Osteocyte (in vitro differentiated cells): ENCODE measurements around the gene ZBED5. TPM values are rescaled to one million over a fixed set of nuclear protein-coding genes. Genes with fewer than 3 reads are reported as not detected.
"Not testable (repeated sequence)": the region's sequence is repeated elsewhere in the genome, so short reads cannot be mapped to it uniquely, and the experiment has no call there.

Source experiments
- DNase-seq: peaks from one replicate; pipeline ENCODE4 v3.0.0; 2021; ENCODE audit warnings: mixed read lengths; ENCODE audit not compliant: unreplicated experiment; ENCODE audit errors: extremely low spot score
- H3K27ac Mint-ChIP-seq: one replicate; pipeline ENCODE4 v1.8.0; 2021; ENCODE audit warnings: mild to moderate bottlenecking, mixed read lengths; ENCODE audit not compliant: unreplicated experiment
- H3K27me3 Mint-ChIP-seq: one replicate; pipeline ENCODE4 v1.8.0; 2021; ENCODE audit warnings: mixed read lengths; ENCODE audit not compliant: unreplicated experiment
- H3K36me3 Mint-ChIP-seq: one replicate; pipeline ENCODE4 v1.8.0; 2021; ENCODE audit warnings: mixed read lengths; ENCODE audit not compliant: unreplicated experiment
- H3K4me1 Mint-ChIP-seq: one replicate; pipeline ENCODE4 v1.8.0; 2021; ENCODE audit warnings: mixed read lengths; ENCODE audit not compliant: unreplicated experiment
- H3K4me3 Mint-ChIP-seq: one replicate; pipeline ENCODE4 v1.8.0; 2021; ENCODE audit warnings: mild to moderate bottlenecking, moderate library complexity, mixed read lengths; ENCODE audit not compliant: unreplicated experiment
- H3K9me3 Mint-ChIP-seq: one replicate; pipeline ENCODE4 v1.8.0; 2021; ENCODE audit warnings: mixed read lengths; ENCODE audit not compliant: unreplicated experiment
- total RNA-seq: library from RNA; stranded (reverse); gene quantifications from 2 replicates; pipeline ENCODE4 v1.2.1, GENCODE V29; 2021
- TF ChIP-seq, protein P1 (sequence below): fragments of 200-600 bp; sonication (generic); IDR thresholded peaks from 2 replicates; pipeline ENCODE4 v1.5.0; 2021; ENCODE audit warnings: antibody characterized with exemption, mild to moderate bottlenecking, moderate library complexity

The ZBED5 gene
- total RNA-seq, 1 donor from 2014 or later, result 48.6 TPM

DNA sequence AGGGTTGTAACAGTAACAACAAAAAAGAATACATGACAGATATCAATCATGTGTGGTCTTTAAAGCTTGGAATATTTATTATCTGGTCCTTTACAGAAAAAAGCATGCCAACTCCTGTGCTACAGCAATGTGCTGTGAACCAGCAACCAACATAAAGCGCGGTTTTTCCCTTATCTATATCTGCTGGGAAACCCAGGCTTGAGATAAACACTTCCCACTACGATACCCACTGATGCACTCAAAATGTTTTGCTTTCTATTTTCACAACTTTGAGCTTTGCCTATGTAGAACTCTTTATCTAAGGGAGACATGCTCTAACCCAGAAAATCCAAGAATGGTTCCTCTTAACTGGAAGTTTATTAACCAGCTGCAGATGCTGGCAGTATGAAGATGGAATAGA lies 19.0 kb downstream of the ZBED5 start:
- no peak overlapping the region for H3K27ac Mint-ChIP-seq
- TF ChIP-seq, protein P1, sequence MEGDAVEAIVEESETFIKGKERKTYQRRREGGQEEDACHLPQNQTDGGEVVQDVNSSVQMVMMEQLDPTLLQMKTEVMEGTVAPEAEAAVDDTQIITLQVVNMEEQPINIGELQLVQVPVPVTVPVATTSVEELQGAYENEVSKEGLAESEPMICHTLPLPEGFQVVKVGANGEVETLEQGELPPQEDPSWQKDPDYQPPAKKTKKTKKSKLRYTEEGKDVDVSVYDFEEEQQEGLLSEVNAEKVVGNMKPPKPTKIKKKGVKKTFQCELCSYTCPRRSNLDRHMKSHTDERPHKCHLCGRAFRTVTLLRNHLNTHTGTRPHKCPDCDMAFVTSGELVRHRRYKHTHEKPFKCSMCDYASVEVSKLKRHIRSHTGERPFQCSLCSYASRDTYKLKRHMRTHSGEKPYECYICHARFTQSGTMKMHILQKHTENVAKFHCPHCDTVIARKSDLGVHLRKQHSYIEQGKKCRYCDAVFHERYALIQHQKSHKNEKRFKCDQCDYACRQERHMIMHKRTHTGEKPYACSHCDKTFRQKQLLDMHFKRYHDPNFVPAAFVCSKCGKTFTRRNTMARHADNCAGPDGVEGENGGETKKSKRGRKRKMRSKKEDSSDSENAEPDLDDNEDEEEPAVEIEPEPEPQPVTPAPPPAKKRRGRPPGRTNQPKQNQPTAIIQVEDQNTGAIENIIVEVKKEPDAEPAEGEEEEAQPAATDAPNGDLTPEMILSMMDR, result no peak
- H3K36me3 Mint-ChIP-seq, result peaks cover 3% of the 10 kb centered on the region
- no peak for DNase-seq
- no peaks in the 10 kb centered on the region for H3K9me3 Mint-ChIP-seq
- no peak overlapping the region for H3K4me3 Mint-ChIP-seq
- no peaks in the 10 kb centered on the region for H3K27me3 Mint-ChIP-seq
- no peaks in the 10 kb centered on the region for H3K4me1 Mint-ChIP-seq

- no peak overlapping the region for H3K4me3 Mint-ChIP-seq
- no peaks in the 10 kb centered on the region for H3K27me3 Mint-ChIP-seq
- TF ChIP-seq, protein P1, result no peak
- no peaks in the 10 kb centered on the region for H3K9me3 Mint-ChIP-seq
- H3K27ac Mint-ChIP-seq, result no peak overlapping the region
- no peaks in the 10 kb centered on the region for H3K4me1 Mint-ChIP-seq
- H3K36me3 Mint-ChIP-seq, result peaks cover 3% of the 10 kb centered on the region
- no peak for DNase-seq
These were observed 19.8 kb downstream of the ZBED5 start for GRCh38 chr11:10838083-10838482.

- H3K4me3 Mint-ChIP-seq, H3K27me3 Mint-ChIP-seq, DNase-seq, H3K36me3 Mint-ChIP-seq, H3K9me3 Mint-ChIP-seq, H3K27ac Mint-ChIP-seq, H3K4me1 Mint-ChIP-seq: not testable (repeated sequence)
These were observed 21.0 kb downstream of the ZBED5 start for GRCh38 chr11:10836884-10837283.

- Mint-ChIP-seq H3K4me3 (no peak overlapping the region), H3K4me1 (no peaks in the 10 kb centered on the region), H3K36me3 (no peaks in the 10 kb centered on the region), H3K9me3 (no peaks in the 10 kb centered on the region), H3K27me3 (no peaks in the 10 kb centered on the region), H3K27ac (no peak overlapping the region)
- TF ChIP-seq, protein P1, result no peak
- no peak for DNase-seq
These were observed 28.7 kb downstream of the ZBED5 start for GRCh38 chr11:10829139-10829538.

GRCh38 chr11:10828402-10828801 lies 29.5 kb downstream of the ZBED5 start:
- Mint-ChIP-seq H3K9me3 (no peaks in the 10 kb centered on the region), H3K36me3 (no peaks in the 10 kb centered on the region), H3K27ac (no peak overlapping the region), H3K27me3 (no peaks in the 10 kb centered on the region), H3K4me3 (no peak overlapping the region), H3K4me1 (no peaks in the 10 kb centered on the region)
- DNase-seq, result no peak
- TF ChIP-seq, protein P1, result no peak

DNA sequence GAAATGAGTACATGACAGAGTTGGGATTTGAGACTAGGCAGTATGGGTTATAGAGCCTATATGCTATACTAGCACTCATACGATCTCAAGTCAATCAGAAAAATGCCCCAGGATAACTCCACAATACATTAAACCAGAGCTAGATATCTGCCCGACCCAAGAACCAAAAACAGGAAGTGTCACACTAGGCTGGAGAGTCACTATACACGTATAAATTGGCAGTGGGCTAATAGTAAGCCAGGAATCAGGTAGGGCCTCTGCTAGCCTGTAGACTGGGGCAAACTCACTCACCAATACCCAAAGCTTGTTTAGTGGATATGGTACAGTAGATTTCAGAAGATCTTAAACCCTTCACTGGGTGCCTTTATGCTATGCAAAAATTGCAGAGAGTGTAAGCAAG lies 33.0 kb downstream of the ZBED5 start:
- no peaks in the 10 kb centered on the region for H3K27me3 Mint-ChIP-seq
- H3K4me1 Mint-ChIP-seq, result no peaks in the 10 kb centered on the region
- H3K27ac Mint-ChIP-seq, result no peak overlapping the region
- H3K4me3 Mint-ChIP-seq, result no peak overlapping the region
- H3K36me3 Mint-ChIP-seq, result no peaks in the 10 kb centered on the region
- no peak for DNase-seq
- TF ChIP-seq, protein P1, result no peak
- H3K9me3 Mint-ChIP-seq, result no peaks in the 10 kb centered on the region
